Karpas-422 (cell line): ENCODE data around the gene DTNB. TPM values are rescaled to one million over a fixed set of nuclear protein-coding genes. Genes with fewer than 3 reads are reported as not detected.
"Not testable (repeated sequence)": the region's sequence is repeated elsewhere in the genome, so short reads cannot be mapped to it uniquely, and the experiment has no call there.

ENCODE experiments used
- DNase-seq: peaks from one replicate; pipeline ENCODE4 v3.0.0-alpha.2; 2015
- H2AFZ ChIP-seq: fragments of 200-600 bp; sonication (generic); 2 replicates; pipeline ENCODE4 v1.6.1; 2014; ENCODE audit warnings: antibody characterized with exemption, low read length, mixed read lengths
- H3K27ac ChIP-seq: fragments of 200-600 bp; sonication (generic); 2 replicates; pipeline ENCODE4 v1.5.1; 2014; ENCODE audit warnings: mild to moderate bottlenecking, low read length, moderate library complexity
- H3K27me3 ChIP-seq: fragments of 200-600 bp; sonication (generic); 2 replicates; pipeline ENCODE4 v1.6.1; 2014; ENCODE audit warnings: low read length, mixed read lengths
- H3K36me3 ChIP-seq: fragments of 200-600 bp; sonication (generic); 2 replicates; pipeline ENCODE4 v1.6.1; 2014; ENCODE audit warnings: low read length, mixed read lengths; ENCODE audit not compliant: insufficient read depth
- H3K4me1 ChIP-seq: fragments of 200-600 bp; sonication (generic); 2 replicates; pipeline ENCODE4 v1.6.1; 2014; ENCODE audit warnings: mild to moderate bottlenecking, low read length, mixed read lengths
- H3K4me2 ChIP-seq: fragments of 200-600 bp; sonication (generic); 2 replicates; pipeline ENCODE4 v1.6.1; 2014; ENCODE audit warnings: low read length, low read depth, mild to moderate bottlenecking; ENCODE audit not compliant: poor library complexity, severe bottlenecking
- H3K4me3 ChIP-seq: fragments of 200-600 bp; sonication (generic); 2 replicates; pipeline ENCODE4 v1.5.1; 2014; ENCODE audit warnings: mild to moderate bottlenecking, antibody characterized with exemption, low read length, mixed read lengths
- H3K79me2 ChIP-seq: fragments of 200-600 bp; sonication (generic); 2 replicates; pipeline ENCODE4 v1.6.1; 2014; ENCODE audit warnings: mild to moderate bottlenecking, low read length, mixed read lengths
- H3K9ac ChIP-seq: fragments of 200-600 bp; sonication (generic); 2 replicates; pipeline ENCODE4 v1.6.0; 2014; ENCODE audit warnings: low read length
- H3K9me2 ChIP-seq: fragments of 200-600 bp; sonication (generic), shearing (Covaris generic); replicated peaks from 2 replicates; pipeline ENCODE4 v1.6.0; 2014; ENCODE audit warnings: mild to moderate bottlenecking, low read length, moderate library complexity; ENCODE audit not compliant: insufficient read depth
- H3K9me3 ChIP-seq: fragments of 300-700, 200-600 bp; sonication (generic); 2 replicates; pipeline ENCODE4 v1.6.1; 2014; ENCODE audit warnings: low read length, mixed read lengths
- H4K20me1 ChIP-seq: fragments of 200-600 bp; sonication (generic); 2 replicates; pipeline ENCODE4 v1.6.1; 2014; ENCODE audit warnings: mild to moderate bottlenecking, antibody characterized with exemption, low read length, low read depth; ENCODE audit not compliant: insufficient read depth
- total RNA-seq: library from RNA; depleted of rRNA; stranded (reverse); fragments of >200 nt; shearing (Covaris generic); gene quantifications from 2 replicates; pipeline ENCODE4 v1.2.3, GENCODE V29; 2014; ENCODE audit warnings: low replicate concordance

The DTNB gene
- total RNA-seq, 1 experiment from 2014 or later: 9.1 TPM

GRCh38 chr2:25672494-25673299 is 680 bp downstream of the DTNB start:
- Histone ChIP-seq H3K9ac (peak overlapping the region; percentile 83), H3K27ac (no peak overlapping the region), H3K9me3 (no peaks in the 10 kb centered on the region), H3K79me2 (no peaks in the 10 kb centered on the region), H3K4me1 (peaks cover 20% of the 10 kb centered on the region), H3K36me3 (no peaks in the 10 kb centered on the region), H3K9me2 (no peaks in the 10 kb centered on the region), H3K4me2 (peak overlapping the region; percentile 90), H4K20me1 (peaks cover 20% of the 10 kb centered on the region), H3K4me3 (peak overlapping the region; percentile 80), H2AFZ (peak overlapping the region; percentile 86; the same call in 1 of the 2 replicates), H3K27me3 (no peaks in the 10 kb centered on the region)
- DNase-seq: peak; percentile 86

GRCh38 chr2:25671622-25672021 is 1.8 kb downstream of the DTNB start:
- no peak overlapping the region for H3K4me2 ChIP-seq
- H3K9me3 ChIP-seq: no peaks in the 10 kb centered on the region
- no peaks in the 10 kb centered on the region for H3K36me3 ChIP-seq
- no peaks in the 10 kb centered on the region for H3K79me2 ChIP-seq
- H3K9ac ChIP-seq: no peak overlapping the region
- no peaks in the 10 kb centered on the region for H3K9me2 ChIP-seq
- H3K27ac ChIP-seq: no peak overlapping the region
- H4K20me1 ChIP-seq: peaks cover 24% of the 10 kb centered on the region
- H3K27me3 ChIP-seq: no peaks in the 10 kb centered on the region
- no peak overlapping the region for H3K4me3 ChIP-seq
- H2AFZ ChIP-seq: no peak overlapping the region
- no peak for DNase-seq
- H3K4me1 ChIP-seq: peaks cover 20% of the 10 kb centered on the region

- Histone ChIP-seq H3K9ac (no peak overlapping the region), H3K27me3 (no peaks in the 10 kb centered on the region), H3K9me3 (no peaks in the 10 kb centered on the region), H3K36me3 (no peaks in the 10 kb centered on the region), H3K27ac (no peak overlapping the region), H3K4me1 (peaks cover 22% of the 10 kb centered on the region), H3K9me2 (no peaks in the 10 kb centered on the region), H2AFZ (no peak overlapping the region), H3K79me2 (no peaks in the 10 kb centered on the region), H3K4me2 (no peak overlapping the region), H3K4me3 (no peak overlapping the region), H4K20me1 (peaks cover 32% of the 10 kb centered on the region)
- DNase-seq: no peak
Measured at GRCh38 chr2:25669520-25669919, 3.9 kb downstream of the DTNB start.

GRCh38 chr2:25666218-25666617 is 7.2 kb downstream of the DTNB start:
- Histone ChIP-seq H3K36me3 (no peaks in the 10 kb centered on the region), H3K4me1 (peaks cover 9% of the 10 kb centered on the region), H4K20me1 (peaks cover 30% of the 10 kb centered on the region; the same call in 1 of the 2 replicates), H3K79me2 (no peaks in the 10 kb centered on the region), H3K9me3 (no peaks in the 10 kb centered on the region), H3K4me2 (no peak overlapping the region), H3K27me3 (no peaks in the 10 kb centered on the region), H3K27ac (no peak overlapping the region), H3K4me3 (no peak overlapping the region), H3K9me2 (no peaks in the 10 kb centered on the region), H3K9ac (no peak overlapping the region), H2AFZ (no peak overlapping the region)
- DNase-seq: no peak

- H3K9me2 ChIP-seq, H3K4me1 ChIP-seq, H3K79me2 ChIP-seq: not testable (repeated sequence)
Measured at GRCh38 chr2:25665429-25665828, 7.9 kb downstream of the DTNB start.

GRCh38 chr2:25664965-25665307 is 8.4 kb downstream of the DTNB start:
- no peak overlapping the region for H3K27ac ChIP-seq

More at GRCh38 chr2:25665429-25665828, 7.9 kb downstream of the DTNB start:
- H3K4me3 ChIP-seq, H3K27ac ChIP-seq, H3K9ac ChIP-seq, H3K36me3 ChIP-seq, H3K27me3 ChIP-seq, H2AFZ ChIP-seq, H3K4me2 ChIP-seq, DNase-seq, H3K9me3 ChIP-seq: not testable (repeated sequence)
- H4K20me1 ChIP-seq: peaks cover 31% of the 10 kb centered on the region; the same call in 1 of the 2 replicates

GRCh38 chr2:25664183-25664964 is 9.0 kb downstream of the DTNB start:
- Histone ChIP-seq H4K20me1 (peaks cover 35% of the 10 kb centered on the region; the same call in 1 of the 2 replicates), H3K27ac (no peak overlapping the region), H3K27me3 (no peaks in the 10 kb centered on the region), H3K36me3 (no peaks in the 10 kb centered on the region), H3K79me2 (no peaks in the 10 kb centered on the region), H3K4me2 (peak overlapping the region; percentile 21), H3K9me2 (no peaks in the 10 kb centered on the region), H3K4me1 (peaks cover 9% of the 10 kb centered on the region), H3K9me3 (no peaks in the 10 kb centered on the region), H3K4me3 (no peak overlapping the region), H2AFZ (no peak overlapping the region), H3K9ac (no peak overlapping the region)
- peak; percentile 68 for DNase-seq

More at GRCh38 chr2:25664965-25665307, 8.4 kb downstream of the DTNB start:
- Histone ChIP-seq H3K79me2 (no peaks in the 10 kb centered on the region), H3K4me2 (peak overlapping the region; percentile 21), H3K36me3 (no peaks in the 10 kb centered on the region), H3K27me3 (no peaks in the 10 kb centered on the region), H3K9me3 (no peaks in the 10 kb centered on the region), H4K20me1 (peaks cover 33% of the 10 kb centered on the region; the same call in 1 of the 2 replicates), H3K4me1 (peaks cover 9% of the 10 kb centered on the region), H2AFZ (no peak overlapping the region), H3K9ac (no peak overlapping the region), H3K4me3 (no peak overlapping the region), H3K9me2 (no peaks in the 10 kb centered on the region)
- DNase-seq: no peak

- no peaks in the 10 kb centered on the region for H3K36me3 ChIP-seq
- H3K4me3 ChIP-seq: no peak overlapping the region
- H4K20me1 ChIP-seq: peaks cover 27% of the 10 kb centered on the region
- no peak overlapping the region for H3K4me2 ChIP-seq
- H3K27ac ChIP-seq: no peak overlapping the region
- H3K27me3 ChIP-seq: no peaks in the 10 kb centered on the region
- no peaks in the 10 kb centered on the region for H3K9me2 ChIP-seq
- DNase-seq: no peak
- no peak overlapping the region for H2AFZ ChIP-seq
- H3K4me1 ChIP-seq: no peaks in the 10 kb centered on the region
- no peak overlapping the region for H3K9ac ChIP-seq
- H3K79me2 ChIP-seq: no peaks in the 10 kb centered on the region
- no peaks in the 10 kb centered on the region for H3K9me3 ChIP-seq
Measured at GRCh38 chr2:25655316-25655715, 18.1 kb downstream of the DTNB start.
